ENCODE measurements around the gene SLC35C1. TPM values are rescaled to one million over a fixed set of nuclear protein-coding genes. Genes with fewer than 3 reads are reported as not detected.

Gene SLC35C1
- total RNA-seq, 1 donor from 2014 or later: 5.7 TPM

DNA sequence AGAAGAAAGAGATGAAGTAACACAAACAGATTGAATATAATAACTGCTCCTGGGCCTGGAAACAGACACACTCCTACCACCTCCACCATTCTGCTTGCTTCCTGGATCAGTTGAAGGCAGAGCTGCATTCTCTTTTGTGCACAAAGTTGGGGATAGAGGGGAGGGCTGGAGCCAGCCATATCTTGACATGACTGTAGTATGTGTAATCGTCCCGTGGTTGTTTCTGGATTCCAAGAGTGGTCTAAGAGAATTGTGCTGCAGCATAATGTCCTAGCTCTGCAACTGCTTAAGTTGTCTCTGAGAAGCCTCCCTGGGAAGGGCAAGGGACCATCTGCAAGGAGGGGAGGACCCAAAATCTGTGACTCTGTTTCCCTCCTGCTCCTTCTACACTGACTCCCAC, 45.5 kb downstream of the SLC35C1 start:
- no peaks in the 10 kb centered on the region for H3K36me3 ChIP-seq
- H3K27me3 ChIP-seq (ENCODE audit: low read depth): no peaks in the 10 kb centered on the region
- peaks cover 94% of the 10 kb centered on the region for H3K4me1 ChIP-seq
- H3K4me3 ChIP-seq: peak overlapping the region; percentile 91
- peak overlapping the region; percentile 99 for H3K27ac ChIP-seq (replicated peaks)
- TF ChIP-seq, protein P1, sequence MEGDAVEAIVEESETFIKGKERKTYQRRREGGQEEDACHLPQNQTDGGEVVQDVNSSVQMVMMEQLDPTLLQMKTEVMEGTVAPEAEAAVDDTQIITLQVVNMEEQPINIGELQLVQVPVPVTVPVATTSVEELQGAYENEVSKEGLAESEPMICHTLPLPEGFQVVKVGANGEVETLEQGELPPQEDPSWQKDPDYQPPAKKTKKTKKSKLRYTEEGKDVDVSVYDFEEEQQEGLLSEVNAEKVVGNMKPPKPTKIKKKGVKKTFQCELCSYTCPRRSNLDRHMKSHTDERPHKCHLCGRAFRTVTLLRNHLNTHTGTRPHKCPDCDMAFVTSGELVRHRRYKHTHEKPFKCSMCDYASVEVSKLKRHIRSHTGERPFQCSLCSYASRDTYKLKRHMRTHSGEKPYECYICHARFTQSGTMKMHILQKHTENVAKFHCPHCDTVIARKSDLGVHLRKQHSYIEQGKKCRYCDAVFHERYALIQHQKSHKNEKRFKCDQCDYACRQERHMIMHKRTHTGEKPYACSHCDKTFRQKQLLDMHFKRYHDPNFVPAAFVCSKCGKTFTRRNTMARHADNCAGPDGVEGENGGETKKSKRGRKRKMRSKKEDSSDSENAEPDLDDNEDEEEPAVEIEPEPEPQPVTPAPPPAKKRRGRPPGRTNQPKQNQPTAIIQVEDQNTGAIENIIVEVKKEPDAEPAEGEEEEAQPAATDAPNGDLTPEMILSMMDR (IDR thresholded peaks at IDR 0.05; ENCODE audit: borderline replicate concordance): no peak
- H3K9me3 ChIP-seq (replicated peaks): no peaks in the 10 kb centered on the region
- intact Hi-C loops (cut with micrococcal nuclease): no loop called here
- DNase-seq: no peak

DNA sequence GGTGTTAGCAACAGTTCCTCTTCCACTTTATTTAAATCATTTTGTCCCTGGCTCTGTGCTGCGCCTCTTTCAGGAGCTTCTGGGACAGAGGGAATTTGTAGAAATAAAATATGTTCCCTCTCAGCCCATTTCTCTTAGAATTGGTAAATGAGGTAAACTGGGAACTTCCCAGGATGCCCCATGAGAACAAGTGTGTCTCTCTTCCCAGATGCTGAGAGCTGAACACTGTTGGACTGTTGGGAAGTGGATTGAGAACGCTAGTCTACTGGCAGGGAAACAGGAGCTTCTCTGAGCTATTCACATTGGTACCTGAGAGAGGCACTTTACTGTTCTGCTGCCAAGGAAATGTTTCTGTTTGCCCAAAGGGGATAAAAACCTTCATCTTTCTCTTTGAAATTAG, 46.3 kb downstream of the SLC35C1 start:
- no peaks in the 10 kb centered on the region for H3K27me3 ChIP-seq (ENCODE audit: low read depth)
- peaks cover 97% of the 10 kb centered on the region for H3K4me1 ChIP-seq
- intact Hi-C loops (cut with micrococcal nuclease): no loop called here
- DNase-seq: no peak
- no peaks in the 10 kb centered on the region for H3K9me3 ChIP-seq (replicated peaks)
- H3K4me3 ChIP-seq: peak overlapping the region; percentile 91
- peak overlapping the region; percentile 99 for H3K27ac ChIP-seq (replicated peaks)
- H3K36me3 ChIP-seq: peaks cover 5% of the 10 kb centered on the region
- TF ChIP-seq, protein P1 (IDR thresholded peaks at IDR 0.05; ENCODE audit: borderline replicate concordance): no peak

DNA sequence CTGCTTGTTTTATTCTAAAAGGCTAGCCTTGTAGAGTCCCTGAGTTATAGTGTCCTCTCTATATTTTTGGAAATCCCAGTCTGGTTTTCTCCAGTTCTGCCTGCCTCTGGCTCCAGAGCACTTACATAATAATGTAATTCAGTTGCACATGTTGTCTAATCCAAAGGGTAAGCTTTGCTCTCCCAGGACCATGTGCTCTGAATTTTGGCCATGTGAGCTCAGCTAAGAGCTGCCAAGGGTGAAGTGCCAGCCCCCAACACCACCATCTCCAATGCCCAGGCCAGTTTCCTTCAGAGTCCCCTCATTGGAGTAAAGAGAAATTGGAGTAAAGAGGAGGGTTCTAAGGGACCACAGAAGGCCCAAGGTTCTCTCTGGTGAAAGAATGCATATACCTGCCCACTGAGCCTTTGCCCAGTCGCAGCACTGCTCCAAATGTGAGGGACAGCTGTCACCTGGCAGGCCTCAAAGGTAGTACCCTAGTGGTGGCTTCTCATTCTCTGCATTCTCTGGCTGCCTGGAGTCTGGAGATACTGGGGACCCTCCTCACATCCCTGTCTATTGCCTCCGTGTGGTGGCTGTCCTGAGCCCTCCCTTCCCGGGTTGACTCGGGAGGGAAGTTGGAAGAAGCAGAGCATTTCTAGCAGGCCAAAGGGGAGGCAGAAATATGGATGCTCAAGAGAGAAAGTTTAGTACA, 47.2 kb downstream of the SLC35C1 start:
- H3K9me3 ChIP-seq (replicated peaks): no peaks in the 10 kb centered on the region
- peaks cover 99% of the 10 kb centered on the region for H3K4me1 ChIP-seq
- TF ChIP-seq, protein P1 (IDR thresholded peaks at IDR 0.05; ENCODE audit: borderline replicate concordance): peak; percentile 5
- H3K27me3 ChIP-seq (ENCODE audit: low read depth): no peaks in the 10 kb centered on the region
- H3K4me3 ChIP-seq: peak overlapping the region; percentile 29
- intact Hi-C loops (cut with micrococcal nuclease): no loop called here
- DNase-seq: no peak
- peaks cover 13% of the 10 kb centered on the region for H3K36me3 ChIP-seq
- H3K27ac ChIP-seq (replicated peaks): peak overlapping the region; percentile 99

DNA sequence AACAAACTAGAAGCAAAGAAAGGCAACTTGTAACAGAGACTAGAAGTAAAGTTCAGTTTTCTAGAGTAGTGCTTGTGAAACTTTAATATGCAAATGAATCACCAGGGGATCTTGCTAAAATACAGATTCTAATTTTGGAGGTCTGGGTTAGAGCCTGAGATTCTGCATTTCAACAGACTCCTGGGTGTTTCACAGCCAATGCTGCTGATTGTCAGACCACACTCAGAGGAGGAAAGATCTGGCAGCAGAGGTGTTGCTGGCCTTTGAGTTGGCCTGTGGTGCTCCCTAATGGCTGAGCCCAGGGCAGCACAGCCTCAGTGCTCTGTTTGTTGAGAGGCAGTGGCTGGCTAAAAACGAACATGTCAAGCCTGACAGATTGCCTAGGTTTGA, 47.8 kb downstream of the SLC35C1 start:
- H3K27ac ChIP-seq (replicated peaks): peak overlapping the region; percentile 99
- H3K4me3 ChIP-seq: peak overlapping the region; percentile 29
- no peaks in the 10 kb centered on the region for H3K9me3 ChIP-seq (replicated peaks)
- intact Hi-C loops (cut with micrococcal nuclease): no loop called here
- peaks cover 100% of the 10 kb centered on the region for H3K4me1 ChIP-seq
- TF ChIP-seq, protein P1 (IDR thresholded peaks at IDR 0.05; ENCODE audit: borderline replicate concordance): no peak
- peaks cover 17% of the 10 kb centered on the region for H3K36me3 ChIP-seq
- no peaks in the 10 kb centered on the region for H3K27me3 ChIP-seq (ENCODE audit: low read depth)
- DNase-seq: peak; percentile 59

DNA sequence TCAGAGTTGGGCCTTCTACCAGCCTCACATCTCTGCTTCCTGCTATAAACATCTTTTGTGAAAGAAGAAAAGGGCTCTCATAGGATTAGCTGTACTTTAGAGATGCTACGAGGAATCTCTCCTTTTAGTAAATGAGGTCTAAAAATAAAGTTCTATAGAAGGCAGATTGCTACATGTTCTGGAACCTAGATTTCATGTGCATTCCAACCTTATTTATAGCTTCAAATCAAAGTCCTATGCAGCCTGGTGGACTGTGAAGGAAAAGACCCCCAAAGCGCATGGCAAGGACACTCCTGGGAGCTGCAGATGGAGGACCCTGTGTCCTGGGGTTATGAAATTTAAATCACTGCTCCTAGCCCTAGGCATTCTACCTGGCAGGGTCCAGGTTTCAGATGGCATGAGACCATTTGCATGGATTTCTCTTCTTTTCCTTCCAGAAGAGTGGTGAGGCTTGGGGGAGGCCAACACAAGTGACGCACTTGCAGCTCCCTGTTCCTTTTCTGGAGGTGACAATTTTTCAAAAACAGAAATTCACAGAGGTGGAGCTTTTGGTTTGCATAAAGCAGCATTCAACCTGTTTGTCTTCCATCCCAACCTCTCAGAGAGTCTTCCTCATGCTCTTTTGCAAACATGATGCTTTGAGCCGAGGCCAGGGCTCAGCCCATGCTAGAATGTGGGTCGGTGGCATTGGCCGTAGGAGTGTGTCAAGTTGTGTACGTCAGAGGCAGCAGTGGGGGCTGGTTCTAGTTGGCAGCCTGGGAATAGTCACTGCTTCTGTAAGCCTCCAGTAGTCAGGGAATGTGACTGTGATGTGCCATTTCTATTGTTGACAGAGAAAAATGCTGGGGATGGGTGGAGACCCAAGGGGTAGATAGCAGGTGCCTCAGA, 48.6 kb downstream of the SLC35C1 start:
- DNase-seq: peak; percentile 76
- Histone ChIP-seq H3K27ac (replicated peaks) (peak overlapping the region; percentile 99), H3K27me3 (ENCODE audit: low read depth) (no peaks in the 10 kb centered on the region), H3K36me3 (peaks cover 17% of the 10 kb centered on the region), H3K4me1 (peaks cover 100% of the 10 kb centered on the region), H3K9me3 (replicated peaks) (no peaks in the 10 kb centered on the region), H3K4me3 (no peak overlapping the region)
- TF ChIP-seq, protein P1 (IDR thresholded peaks at IDR 0.05; ENCODE audit: borderline replicate concordance): no peak
- intact Hi-C loops (cut with micrococcal nuclease): no loop called here

All from left ventricle myocardium inferior (tissue), 1 donor.